Astrocyte (in vitro differentiated cells and primary cell): ENCODE data around the gene CNN2. TPM values are rescaled to one million over a fixed set of nuclear protein-coding genes. Genes with fewer than 3 reads are reported as not detected.

Experiments used
- DNase-seq: peaks from one replicate; pipeline ENCODE4 v3.0.0-alpha.2; 2010; ENCODE audit warnings: low read depth
- FAIRE-seq: peaks from 2 replicates; lab custom pipeline; 2011; peaks lifted over from hg19 to GRCh38; lab: Jason Lieb, UNC
- H2AFZ ChIP-seq: 2 replicates; pipeline ENCODE4 v1.6.0; 2012; ENCODE audit warnings: low read depth, low read length, inconsistent platforms
- H3K27ac ChIP-seq: 2 replicates; pipeline ENCODE4 v1.5.1; 2011; ENCODE audit warnings: low read depth, low read length, inconsistent platforms
- H3K27me3 ChIP-seq: 2 replicates; pipeline ENCODE4 v1.6.0; 2011; ENCODE audit warnings: low read length, inconsistent platforms; ENCODE audit not compliant: insufficient read depth
- H3K36me3 ChIP-seq: 2 replicates; pipeline ENCODE4 v1.5.1; 2011; ENCODE audit warnings: low read length, inconsistent platforms; ENCODE audit not compliant: insufficient read depth
- H3K4me1 ChIP-seq: 2 replicates; pipeline ENCODE4 v1.5.1; 2011; ENCODE audit warnings: low read length, inconsistent platforms; ENCODE audit not compliant: insufficient read depth
- H3K4me2 ChIP-seq: 2 replicates; pipeline ENCODE4 v1.6.0; 2012; ENCODE audit warnings: low read length, inconsistent platforms
- H3K4me3 ChIP-seq: 2 replicates; pipeline ENCODE4 v1.5.1; 2011; ENCODE audit warnings: low read depth, mild to moderate bottlenecking, low read length, inconsistent platforms; ENCODE audit not compliant: insufficient read depth
- H3K79me2 ChIP-seq: 2 replicates; pipeline ENCODE4 v1.6.0; 2012; ENCODE audit warnings: mild to moderate bottlenecking, low read length, inconsistent platforms; ENCODE audit not compliant: insufficient read depth
- H3K9ac ChIP-seq: 2 replicates; pipeline ENCODE4 v1.6.0; 2012; ENCODE audit warnings: mild to moderate bottlenecking, low read length, inconsistent platforms
- H3K9me3 ChIP-seq: 2 replicates; pipeline ENCODE4 v1.5.1; 2012; ENCODE audit warnings: low read depth, mild to moderate bottlenecking, low read length, inconsistent platforms; ENCODE audit not compliant: insufficient read depth
- H4K20me1 ChIP-seq: 2 replicates; pipeline ENCODE4 v1.6.0; 2012; ENCODE audit warnings: low read length, inconsistent platforms; ENCODE audit not compliant: insufficient read depth
- H3K27ac Mint-ChIP-seq: one replicate; pipeline ENCODE4 v1.8.0; 2021; ENCODE audit warnings: mild to moderate bottlenecking, mixed read lengths; ENCODE audit not compliant: unreplicated experiment
- H3K27me3 Mint-ChIP-seq: one replicate; pipeline ENCODE4 v1.8.0; 2021; ENCODE audit warnings: low read depth, mixed read lengths; ENCODE audit not compliant: unreplicated experiment
- H3K36me3 Mint-ChIP-seq: one replicate; pipeline ENCODE4 v1.8.0; 2021; ENCODE audit warnings: low read depth, mixed read lengths; ENCODE audit not compliant: unreplicated experiment
- H3K4me1 Mint-ChIP-seq: one replicate; pipeline ENCODE4 v1.8.0; 2021; ENCODE audit warnings: low read depth, mixed read lengths; ENCODE audit not compliant: unreplicated experiment
- H3K4me3 Mint-ChIP-seq: one replicate; pipeline ENCODE4 v1.8.0; 2021; ENCODE audit warnings: mild to moderate bottlenecking, moderate library complexity, mixed read lengths; ENCODE audit not compliant: unreplicated experiment
- H3K9me3 Mint-ChIP-seq: one replicate; pipeline ENCODE4 v1.8.0; 2021; ENCODE audit warnings: mild to moderate bottlenecking, mixed read lengths; ENCODE audit not compliant: unreplicated experiment
- CTCF ChIP-seq: IDR thresholded peaks from 2 replicates; pipeline ENCODE4 v1.5.1; 2011; ENCODE audit warnings: low read depth, mild to moderate bottlenecking, inconsistent platforms, low read length, moderate library complexity; ENCODE audit not compliant: insufficient read depth
- EZH2 ChIP-seq: IDR thresholded peaks from 2 replicates; pipeline ENCODE4 v1.6.1; 2012; ENCODE audit warnings: mild to moderate bottlenecking, low read length, inconsistent platforms; ENCODE audit not compliant: insufficient read depth
- total RNA-seq: library from RNA; stranded (reverse); gene quantifications from 2 replicates; pipeline ENCODE4 v1.2.1, GENCODE V29; 2021

Gene CNN2
- total RNA-seq, 1 donor from 2014 or later, result 819 TPM

GRCh38 chr19:1063030-1063908 is 36.9 kb downstream of the CNN2 start:
- H3K4me2 ChIP-seq, result no peak overlapping the region
- H3K4me1 Mint-ChIP-seq, result peaks cover 3% of the 10 kb centered on the region
- peaks cover 3% of the 10 kb centered on the region for H3K4me1 ChIP-seq
- H2AFZ ChIP-seq, result no peak overlapping the region
- FAIRE-seq (no peak), DNase-seq (no peak)
- no peaks in the 10 kb centered on the region for H3K79me2 ChIP-seq
- H3K36me3 ChIP-seq, result no peaks in the 10 kb centered on the region
- H3K9me3 ChIP-seq, result peaks cover 7% of the 10 kb centered on the region
- peak overlapping the region; percentile 53 for H3K27ac Mint-ChIP-seq
- TF ChIP-seq EZH2, result no peak
- no peak for TF ChIP-seq CTCF
- H3K9me3 Mint-ChIP-seq, result no peaks in the 10 kb centered on the region
- no peak overlapping the region for H3K27ac ChIP-seq
- H4K20me1 ChIP-seq, result peaks cover 9% of the 10 kb centered on the region
- no peak overlapping the region for H3K4me3 Mint-ChIP-seq
- no peak overlapping the region for H3K4me3 ChIP-seq
- H3K27me3 ChIP-seq, result peaks cover 5% of the 10 kb centered on the region
- H3K9ac ChIP-seq, result no peak overlapping the region
- H3K27me3 Mint-ChIP-seq, result peaks cover 6% of the 10 kb centered on the region
- no peaks in the 10 kb centered on the region for H3K36me3 Mint-ChIP-seq

- peaks cover 3% of the 10 kb centered on the region for H3K4me1 Mint-ChIP-seq
- Histone ChIP-seq H3K79me2 (no peaks in the 10 kb centered on the region), H3K4me3 (no peak overlapping the region), H3K4me2 (no peak overlapping the region), H3K9ac (no peak overlapping the region), H3K27me3 (peaks cover 10% of the 10 kb centered on the region), H3K36me3 (no peaks in the 10 kb centered on the region), H3K4me1 (peaks cover 3% of the 10 kb centered on the region), H4K20me1 (peaks cover 9% of the 10 kb centered on the region), H3K27ac (no peak overlapping the region), H3K9me3 (no peaks in the 10 kb centered on the region), H2AFZ (no peak overlapping the region)
- no peak overlapping the region for H3K4me3 Mint-ChIP-seq
- peaks cover 12% of the 10 kb centered on the region for H3K27me3 Mint-ChIP-seq
- no peak overlapping the region for H3K27ac Mint-ChIP-seq
- FAIRE-seq (no peak), DNase-seq (no peak)
- TF ChIP-seq CTCF (no peak), EZH2 (no peak)
- no peaks in the 10 kb centered on the region for H3K36me3 Mint-ChIP-seq
- H3K9me3 Mint-ChIP-seq, result no peaks in the 10 kb centered on the region
Measured at GRCh38 chr19:1063909-1064660, 37.7 kb downstream of the CNN2 start.
